ENCODE results near the gene LSM4.

- TF ChIP-seq CTCF (IDR thresholded peaks at IDR 0.05): no peak
- no peak for TF ChIP-seq POLR2A (IDR thresholded peaks at IDR 0.05)
These were observed 30.6 kb upstream of the LSM4 start for GRCh38 chr19:18353378-18354005.

Measured in right lobe of liver (tissue), 4 donors.